HG02623 (cell line): Measurements from ENCODE around the gene GDF10.

ENCODE experiments used
- ATAC-seq: cut with Tn5 transposase; IDR thresholded peaks from one replicate; pipeline ENCODE4 v1.9.1; 2021; ENCODE audit warnings: moderate library complexity; ENCODE audit not compliant: unreplicated experiment

Gene GDF10

GRCh38 chr10:47332371-47332770 is 32.4 kb downstream of the GDF10 start:
- no peak for ATAC-seq

- no peak for ATAC-seq
Observed at GRCh38 chr10:47332946-47333345, 32.9 kb downstream of the GDF10 start.

GRCh38 chr10:47333532-47333931 is 33.5 kb downstream of the GDF10 start:
- no peak for ATAC-seq

GRCh38 chr10:47334466-47335295 is 34.7 kb downstream of the GDF10 start:
- no peak for ATAC-seq

GRCh38 chr10:47335906-47336305 is 35.9 kb downstream of the GDF10 start:
- no peak for ATAC-seq

- no peak for ATAC-seq
Observed at GRCh38 chr10:47336387-47337134, 36.6 kb downstream of the GDF10 start.

- ATAC-seq, result no peak
Observed at GRCh38 chr10:47337310-47337709, 37.3 kb downstream of the GDF10 start.

GRCh38 chr10:47339186-47339735 is 39.3 kb downstream of the GDF10 start:
- ATAC-seq, result no peak

- ATAC-seq, result no peak
Observed at GRCh38 chr10:47339759-47340607, 40.0 kb downstream of the GDF10 start.

GRCh38 chr10:47340608-47341170 is 40.7 kb downstream of the GDF10 start:
- no peak for ATAC-seq

- ATAC-seq, result no peak
Observed at GRCh38 chr10:47344996-47345870, 45.2 kb downstream of the GDF10 start.

- no peak for ATAC-seq
Observed at GRCh38 chr10:47346581-47347302, 46.7 kb downstream of the GDF10 start.

GRCh38 chr10:47347303-47347675 is 47.3 kb downstream of the GDF10 start:
- ATAC-seq, result no peak

- ATAC-seq, result no peak
Observed at GRCh38 chr10:47348138-47348651, 48.2 kb downstream of the GDF10 start, which contains the start of gene RBP3. TSS of gene RBP3 (plus strand) at chr10:47348363. CDS start at chr10:47348485, 122 bp downstream.

GRCh38 chr10:47348661-47349470 is 48.9 kb downstream of the GDF10 start:
- ATAC-seq, result no peak

- ATAC-seq, result no peak
Observed at GRCh38 chr10:47349516-47349915, 49.5 kb downstream of the GDF10 start.

- no peak for ATAC-seq
Observed at GRCh38 chr10:47349941-47350371, 50.0 kb downstream of the GDF10 start.
